Body of pancreas (tissue), 4 donors: ENCODE results near the gene CCDC68. TPM values are rescaled to one million over a fixed set of nuclear protein-coding genes. Genes with fewer than 3 reads are reported as not detected.

Source experiments
- ATAC-seq: fragments of 150-250 bp; one replicate; pipeline ENCODE4 v1.9.1; 2016
- DNase-seq, 4 donors: peaks; one replicate each; pipeline ENCODE4 v3.0.0-alpha.2; 2019
- H3K27ac ChIP-seq, 4 donors: fragments of 200-600 bp; sonication (generic); 1 replicate in 3 of 4; 2 replicates in 1 of 4; pipeline versions ENCODE4 v1.5.1 to v1.6.1; 2016 to 2019; ENCODE audit warnings: mild to moderate bottlenecking in 1 of 4, mixed read lengths in 1 of 4, moderate library complexity in 1 of 4
- H3K27me3 ChIP-seq, 2 donors: fragments of 200-600 bp; sonication (generic); one replicate each; pipeline ENCODE4 v1.6.0; 2016; ENCODE audit warnings: mild to moderate bottlenecking in 1 of 2
- H3K36me3 ChIP-seq, 2 donors: fragments of 200-600 bp; sonication (generic); replicated peaks in 1 of 2; 2 replicates each; pipeline ENCODE4 v1.5.1; 2016; ENCODE audit warnings: low read depth in 2 of 2; ENCODE audit not compliant: insufficient read depth in 1 of 2
- H3K4me1 ChIP-seq: fragments of 200-600 bp; sonication (generic); one replicate; pipeline ENCODE4 v1.6.0; 2016
- H3K4me3 ChIP-seq, 2 donors: fragments of 200-600 bp; sonication (generic); 1 replicate in 1 of 2; 2 replicates in 1 of 2; pipeline ENCODE4 v1.5.1; 2016 to 2019
- H3K9me3 ChIP-seq, 3 donors: fragments of 200-600 bp; sonication (generic); 1 replicate in 2 of 3; 2 replicates in 1 of 3; pipeline ENCODE4 v1.5.1; 2016
- CTCF ChIP-seq, 7 experiments: fragments of 450-650 bp in 4 of 7; fragments of 200-600 bp in 3 of 7; sonication (generic) in 3 of 7; IDR thresholded peaks; one replicate each; pipeline ENCODE4 v1.5.1; 2016 to 2019; ENCODE audit warnings: antibody characterized with exemption in 7 of 7
- POLR2A ChIP-seq, 3 donors: fragments of 450-650 bp; IDR thresholded peaks; one replicate each; pipeline ENCODE4 v1.6.1; 2016; ENCODE audit warnings: antibody characterized with exemption in 3 of 3, mild to moderate bottlenecking in 2 of 3
- WGBS, 2 donors: methylation state at CpG; one replicate each; pipeline ENCODE4 v1.1.5; 2017; 5-methylcytosine and 5-hydroxymethylcytosine counted together
- intact Hi-C: fragments of 100-400 bp; cut with DNase I; formaldehyde crosslinking; loops from one replicate; pipeline ENCODE4 v1.15.1; 2023
- total RNA-seq, 2 donors: library from RNA; depleted of rRNA; stranded (reverse); fragments of >200 nt; gene quantifications; one replicate each; pipeline ENCODE4 v1.1.0, GENCODE V29; 2016

Gene CCDC68
- total RNA-seq, 2 donors from 2014 or later: 5.3 to 13.0 TPM

- intact Hi-C loops: no loop called here
- TF ChIP-seq CTCF (IDR thresholded peaks at IDR 0.05) (no peak), POLR2A (IDR thresholded peaks at IDR 0.05) (no peak)
- WGBS, 2 donors: 94 to 96% methylated on average over 4 of the region's 4 CpGs
- H3K27me3 ChIP-seq: no peaks in the 10 kb centered on the region
- H3K4me3 ChIP-seq: no peak overlapping the region
- no peak for DNase-seq
- H3K4me1 ChIP-seq: peaks cover 22% of the 10 kb centered on the region
- H3K9me3 ChIP-seq: no peaks in the 10 kb centered on the region
- no peaks in the 10 kb centered on the region for H3K36me3 ChIP-seq
- no peak overlapping the region for H3K27ac ChIP-seq
- ATAC-seq: no peak
Measured at GRCh38 chr18:54961868-54962267, 2.6 kb upstream of the CCDC68 start.

GRCh38 chr18:54961016-54961423 is 1.8 kb upstream of the CCDC68 start:
- H3K4me3 ChIP-seq: no peak overlapping the region
- H3K36me3 ChIP-seq: no peaks in the 10 kb centered on the region
- intact Hi-C loops: no loop called here
- no peak overlapping the region for H3K27ac ChIP-seq
- H3K4me1 ChIP-seq: peaks cover 22% of the 10 kb centered on the region
- TF ChIP-seq POLR2A (IDR thresholded peaks at IDR 0.05) (no peak), CTCF (IDR thresholded peaks at IDR 0.05) (no peak)
- WGBS, 2 donors: 37% methylated on average over 2 of the region's 2 CpGs
- no peak for ATAC-seq
- DNase-seq: no peak
- no peaks in the 10 kb centered on the region for H3K9me3 ChIP-seq
- H3K27me3 ChIP-seq: no peaks in the 10 kb centered on the region

DNA sequence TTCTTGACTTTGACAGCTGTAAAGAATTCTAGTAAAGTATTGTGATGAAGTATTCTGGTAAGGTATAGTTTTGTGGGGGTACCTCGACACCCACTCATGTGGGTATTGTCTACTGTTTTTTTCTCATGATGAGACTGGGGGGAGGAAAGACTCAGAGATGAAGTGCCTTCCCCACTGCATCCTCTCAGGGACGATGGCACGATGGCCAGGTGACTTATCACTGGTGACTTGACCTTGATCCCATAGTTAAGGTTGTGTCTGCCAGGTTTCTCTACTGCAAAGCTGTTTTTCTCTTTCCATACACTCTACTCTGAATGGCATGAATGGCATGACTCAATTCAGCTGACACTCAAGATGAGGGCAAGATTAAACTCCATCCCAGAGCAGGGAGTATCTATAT is 936 bp upstream of the CCDC68 start:
- Histone ChIP-seq H3K27ac (no peak overlapping the region), H3K27me3 (no peaks in the 10 kb centered on the region), H3K4me3 (no peak overlapping the region), H3K36me3 (no peaks in the 10 kb centered on the region), H3K9me3 (no peaks in the 10 kb centered on the region), H3K4me1 (peaks cover 22% of the 10 kb centered on the region)
- ATAC-seq (no peak), DNase-seq (no peak)
- no peak for TF ChIP-seq CTCF (IDR thresholded peaks at IDR 0.05)
- WGBS, 2 donors: 39 to 40% methylated on average over 3 of the region's 3 CpGs
- intact Hi-C loops: no loop called here

DNA sequence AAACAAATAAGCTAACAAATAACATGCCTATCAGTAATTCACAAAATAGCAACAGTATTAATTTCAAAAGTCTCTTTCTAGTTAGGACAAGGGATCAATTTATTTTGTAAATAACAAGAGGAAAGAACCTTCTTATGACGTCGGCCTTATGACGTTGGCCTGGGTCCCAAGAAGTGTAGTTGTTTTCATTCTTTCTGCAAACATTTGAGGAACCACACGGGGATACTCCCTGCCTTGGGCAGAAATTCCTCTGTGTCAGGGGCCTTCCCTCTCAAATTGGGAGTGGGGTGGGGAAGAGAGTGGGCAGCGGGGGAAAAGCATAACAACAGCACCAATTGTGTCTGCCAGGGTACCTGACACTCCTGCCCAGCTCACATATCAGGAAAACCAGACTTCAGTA is 1.3 kb downstream of the CCDC68 start:
- Histone ChIP-seq H3K27ac (peak overlapping the region in 2 of 4 donors; percentile 6 to 73), H3K27me3 (no peaks in the 10 kb centered on the region), H3K9me3 (no peaks in the 10 kb centered on the region), H3K4me3 (no peak overlapping the region), H3K4me1 (peaks cover 22% of the 10 kb centered on the region), H3K36me3 (no peaks in the 10 kb centered on the region)
- WGBS, 2 donors: 31 to 32% methylated on average over 5 of the region's 5 CpGs
- intact Hi-C loops: loop anchor here (10.0 kb wide), 1 partner anchor 283 kb away; no protein-coding TSS in a partner anchor
- TF ChIP-seq POLR2A (IDR thresholded peaks at IDR 0.05): no peak
- TF ChIP-seq CTCF (IDR thresholded peaks at IDR 0.05): no peak
- no peak for ATAC-seq
- DNase-seq: peak in 2 of 4 donors; percentile 26 to 40

GRCh38 chr18:54957296-54957832 is 1.9 kb downstream of the CCDC68 start:
- no peak for DNase-seq
- 38 to 47% methylated on average over 2 of the region's 2 CpGs for WGBS, 2 donors
- no peaks in the 10 kb centered on the region for H3K27me3 ChIP-seq
- H3K4me3 ChIP-seq: no peak overlapping the region
- H3K36me3 ChIP-seq: no peaks in the 10 kb centered on the region
- TF ChIP-seq POLR2A (IDR thresholded peaks at IDR 0.05): no peak
- no peak for ATAC-seq
- intact Hi-C loops: loop anchor here (10.0 kb wide), 1 partner anchor 283 kb away; no protein-coding TSS in a partner anchor
- peaks cover 22% of the 10 kb centered on the region for H3K4me1 ChIP-seq
- no peak overlapping the region for H3K27ac ChIP-seq
- H3K9me3 ChIP-seq: no peaks in the 10 kb centered on the region
